Trophoblast cell (in vitro differentiated cells and primary cell): ENCODE measurements around the gene SLC29A4.
"Not testable (repeated sequence)": the region's sequence is repeated elsewhere in the genome, so short reads cannot be mapped to it uniquely, and the experiment has no call there.

Experiments
- DNase-seq, 2 donors: peaks; one replicate each; pipeline ENCODE4 v3.0.0-alpha.2; 2016
- H2AFZ ChIP-seq: 2 replicates; pipeline ENCODE4 v1.6.1; 2013; ENCODE audit warnings: low read length, moderate library complexity, mild to moderate bottlenecking; ENCODE audit not compliant: insufficient read depth, poor library complexity
- H2AK5ac ChIP-seq: 2 replicates; pipeline ENCODE4 v1.6.1; 2013; ENCODE audit warnings: mild to moderate bottlenecking, low read length
- H2BK120ac ChIP-seq: 2 replicates; pipeline ENCODE4 v1.6.1; 2013; ENCODE audit warnings: low read length, mild to moderate bottlenecking, moderate library complexity; ENCODE audit not compliant: insufficient read depth, poor library complexity
- H2BK12ac ChIP-seq: 2 replicates; pipeline ENCODE4 v1.6.1; 2013; ENCODE audit warnings: mild to moderate bottlenecking, low read length, moderate library complexity
- H2BK5ac ChIP-seq: 2 replicates; pipeline ENCODE4 v1.6.1; 2013; ENCODE audit warnings: low read length, low read depth, moderate library complexity, mild to moderate bottlenecking; ENCODE audit not compliant: poor library complexity
- H3K14ac ChIP-seq: 2 replicates; pipeline ENCODE4 v1.6.1; 2013; ENCODE audit warnings: mild to moderate bottlenecking, low read length
- H3K18ac ChIP-seq: 2 replicates; pipeline ENCODE4 v1.6.1; 2013; ENCODE audit warnings: mild to moderate bottlenecking, low read length
- H3K23ac ChIP-seq: 2 replicates; pipeline ENCODE4 v1.6.1; 2013; ENCODE audit warnings: low read length
- H3K27ac ChIP-seq: 2 replicates; pipeline ENCODE4 v1.5.1; 2013; ENCODE audit warnings: low read depth, mild to moderate bottlenecking, inconsistent platforms, low read length, moderate library complexity
- H3K27me3 ChIP-seq: 2 replicates; pipeline ENCODE4 v1.6.1; 2013; ENCODE audit warnings: inconsistent platforms, mild to moderate bottlenecking, low read length, moderate library complexity; ENCODE audit not compliant: insufficient read depth
- H3K36me3 ChIP-seq, 2 experiments: 1 replicate in 1 of 2; 2 replicates in 1 of 2; pipeline ENCODE4 v1.6.1; 2013; ENCODE audit warnings: low read length in 2 of 2, mild to moderate bottlenecking in 2 of 2, moderate library complexity in 1 of 2; ENCODE audit not compliant: insufficient read depth in 2 of 2, control insufficient read depth in 1 of 2
- H3K4ac ChIP-seq: 2 replicates; pipeline ENCODE4 v1.6.1; 2013; ENCODE audit warnings: low read depth, mild to moderate bottlenecking, low read length, moderate library complexity
- H3K4me1 ChIP-seq, 2 experiments: 1 replicate in 1 of 2; 2 replicates in 1 of 2; pipeline ENCODE4 v1.6.1; 2013; ENCODE audit warnings: low read length in 2 of 2, mild to moderate bottlenecking in 2 of 2, moderate library complexity in 1 of 2; ENCODE audit not compliant: insufficient read depth in 2 of 2, control insufficient read depth in 1 of 2
- H3K4me2 ChIP-seq: 2 replicates; pipeline ENCODE4 v1.6.1; 2013; ENCODE audit warnings: inconsistent platforms, mild to moderate bottlenecking, low read length, moderate library complexity
- H3K4me3 ChIP-seq: 2 replicates; pipeline ENCODE4 v1.5.1; 2013; ENCODE audit warnings: mild to moderate bottlenecking, low read depth, low read length, inconsistent platforms
- H3K79me1 ChIP-seq: one replicate; pipeline ENCODE4 v1.6.1; 2013; ENCODE audit warnings: low read length
- H3K79me2 ChIP-seq: 2 replicates; pipeline ENCODE4 v1.6.1; 2013; ENCODE audit warnings: low read length, mild to moderate bottlenecking; ENCODE audit not compliant: control insufficient read depth, insufficient read depth, poor library complexity
- H3K9ac ChIP-seq: 2 replicates; pipeline ENCODE4 v1.6.1; 2013; ENCODE audit warnings: mild to moderate bottlenecking, low read length
- H3K9me3 ChIP-seq: 2 replicates; pipeline ENCODE4 v1.6.1; 2013; ENCODE audit warnings: low read depth, mild to moderate bottlenecking, control low read depth, inconsistent platforms, low read length; ENCODE audit not compliant: insufficient read depth
- H4K12ac ChIP-seq: 2 replicates; pipeline ENCODE4 v1.6.1; 2013; ENCODE audit warnings: low read depth, mild to moderate bottlenecking, low read length, moderate library complexity
- H4K8ac ChIP-seq: 2 replicates; pipeline ENCODE4 v1.6.1; 2013; ENCODE audit warnings: low read depth, mild to moderate bottlenecking, low read length, moderate library complexity
- H4K91ac ChIP-seq: one replicate; pipeline ENCODE4 v1.6.1; 2013; ENCODE audit warnings: low read depth, mild to moderate bottlenecking, low read length, moderate library complexity
- WGBS: extraction: QIAGEN DNeasy Blood & Tissue Kit; methylation state at CpG from one replicate; pipeline ENCODE4 v1.1.7; 2013; ENCODE audit warnings: missing lambda C conversion rate; ENCODE audit not compliant: insufficient read length, insufficient coverage; ENCODE audit errors: extremely low coverage; 5-methylcytosine and 5-hydroxymethylcytosine counted together

SLC29A4 gene

DNA sequence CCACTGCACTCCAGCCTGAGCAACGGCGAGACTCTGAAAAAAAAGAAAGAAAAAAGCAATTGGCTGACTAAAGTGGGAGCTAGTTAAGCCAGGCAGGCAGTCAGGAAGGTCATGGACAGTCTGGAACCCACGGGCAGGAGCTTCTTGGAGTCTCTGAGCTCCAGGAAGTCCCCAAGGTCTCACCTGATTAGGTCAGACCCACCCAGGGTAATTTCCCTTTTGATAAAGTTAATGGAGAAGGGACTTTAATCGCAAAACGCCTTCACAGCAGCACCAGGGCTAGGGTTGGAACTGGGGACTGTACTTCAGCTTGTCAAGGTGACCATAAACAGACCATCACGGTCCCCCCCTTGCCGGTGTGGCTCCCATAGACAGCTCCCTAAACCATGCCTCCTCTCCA is 6.6 kb downstream of the SLC29A4 start:
- no peaks in the 10 kb centered on the region for H3K36me3 ChIP-seq
- no peak overlapping the region for H2BK12ac ChIP-seq
- H3K9ac ChIP-seq: no peak overlapping the region
- no peak overlapping the region for H3K14ac ChIP-seq
- no peak overlapping the region for H3K23ac ChIP-seq
- WGBS: no CpG with 5 or more reads among the region's 7 CpGs
- no peaks in the 10 kb centered on the region for H3K79me1 ChIP-seq
- DNase-seq: no peak
- H2BK120ac ChIP-seq: no peak overlapping the region
- H2BK5ac ChIP-seq: no peak overlapping the region
- no peak overlapping the region for H2AK5ac ChIP-seq
- H3K4me2 ChIP-seq: no peak overlapping the region
- no peaks in the 10 kb centered on the region for H3K79me2 ChIP-seq
- H3K27me3 ChIP-seq: no peaks in the 10 kb centered on the region
- H3K27ac ChIP-seq: no peak overlapping the region
- H4K8ac ChIP-seq: no peak overlapping the region
- no peak overlapping the region for H2AFZ ChIP-seq
- no peaks in the 10 kb centered on the region for H3K4me1 ChIP-seq
- no peak overlapping the region for H3K18ac ChIP-seq
- no peak overlapping the region for H3K4me3 ChIP-seq
- no peak overlapping the region for H4K12ac ChIP-seq
- H4K91ac ChIP-seq: no peak overlapping the region
- H3K4ac ChIP-seq: no peak overlapping the region
- H3K9me3 ChIP-seq: peaks cover under 1% of the 10 kb centered on the region

DNA sequence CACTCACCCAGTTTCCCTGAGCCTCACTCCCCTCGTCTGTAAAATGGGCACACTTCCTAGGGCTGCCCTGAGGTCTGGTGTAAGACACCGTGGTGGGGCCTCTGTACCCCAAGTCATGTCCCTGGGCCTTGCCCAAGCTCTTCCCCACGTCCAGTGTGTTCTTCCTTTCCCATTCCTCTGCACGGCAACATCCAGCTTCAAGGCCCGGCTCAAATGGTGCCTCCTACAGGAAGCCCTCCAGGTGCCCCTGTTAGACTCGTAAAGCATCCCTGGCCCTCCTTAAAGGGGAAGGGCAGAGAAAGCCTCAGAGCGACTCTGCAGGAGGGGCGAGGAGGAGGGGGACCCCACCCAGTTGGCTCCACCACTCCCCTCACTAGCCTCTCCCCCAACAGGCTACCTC is 8.6 kb downstream of the SLC29A4 start:
- Histone ChIP-seq H3K79me2 (no peaks in the 10 kb centered on the region), H2AK5ac (no peak overlapping the region), H3K9ac (no peak overlapping the region), H2BK5ac (no peak overlapping the region), H3K27me3 (peaks cover 3% of the 10 kb centered on the region), H3K4me1 (peaks cover 0 to 3% of the 10 kb centered on the region in 2 experiments), H4K91ac (no peak overlapping the region), H3K23ac (no peak overlapping the region), H3K14ac (no peak overlapping the region), H2BK120ac (no peak overlapping the region), H3K27ac (no peak overlapping the region), H2BK12ac (no peak overlapping the region), H4K8ac (no peak overlapping the region), H3K18ac (no peak overlapping the region), H3K4ac (no peak overlapping the region), H4K12ac (no peak overlapping the region), H3K9me3 (peaks cover 9% of the 10 kb centered on the region), H3K4me2 (no peak overlapping the region), H3K36me3 (peaks cover 0 to 2% of the 10 kb centered on the region in 2 experiments), H3K4me3 (no peak overlapping the region), H2AFZ (no peak overlapping the region), H3K79me1 (no peaks in the 10 kb centered on the region)
- no peak for DNase-seq
- WGBS: no CpG with 5 or more reads among the region's 8 CpGs

DNA sequence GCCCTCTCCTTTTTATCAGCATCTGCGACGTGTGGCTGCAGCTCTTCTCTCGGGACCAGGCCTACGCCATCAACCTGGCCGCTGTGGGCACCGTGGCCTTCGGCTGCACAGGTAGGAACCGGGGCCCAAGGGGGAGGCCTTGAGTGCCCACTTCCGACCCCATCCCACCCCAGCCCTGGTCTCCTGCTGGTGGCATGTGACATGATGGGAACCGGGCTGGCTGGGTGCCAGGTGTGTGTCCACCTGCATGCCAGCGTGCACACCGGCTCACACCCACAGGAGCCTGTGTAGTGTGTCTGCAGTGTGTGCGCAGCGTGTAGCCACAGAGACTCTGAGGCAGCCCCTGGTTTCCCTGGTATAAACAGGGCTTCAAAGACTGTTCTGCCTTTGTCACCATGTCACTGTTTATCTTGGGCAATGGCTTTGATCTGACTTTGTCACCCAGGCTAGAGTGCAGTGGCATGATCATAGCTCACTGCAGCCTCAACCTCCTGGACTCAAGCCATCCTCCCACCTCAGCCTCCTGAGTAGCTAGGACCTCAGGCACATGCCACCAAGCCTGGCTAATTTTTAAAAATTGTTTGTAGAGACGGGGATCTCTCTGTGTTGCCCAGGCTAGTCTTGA is 9.1 kb downstream of the SLC29A4 start:
- not testable (repeated sequence) for H3K4me1 ChIP-seq, H3K4me2 ChIP-seq, H3K36me3 ChIP-seq, H3K23ac ChIP-seq, H3K9ac ChIP-seq, H3K14ac ChIP-seq, H3K4ac ChIP-seq, H3K4me3 ChIP-seq, H2AK5ac ChIP-seq, H4K91ac ChIP-seq, H2AFZ ChIP-seq, H4K8ac ChIP-seq, H3K79me2 ChIP-seq, H2BK12ac ChIP-seq, H2BK5ac ChIP-seq, H3K79me1 ChIP-seq, H2BK120ac ChIP-seq, H3K18ac ChIP-seq, H3K27ac ChIP-seq, H4K12ac ChIP-seq, H3K27me3 ChIP-seq, DNase-seq
- no CpG with 5 or more reads among the region's 15 CpGs for WGBS
- peaks cover 11% of the 10 kb centered on the region for H3K9me3 ChIP-seq

DNA sequence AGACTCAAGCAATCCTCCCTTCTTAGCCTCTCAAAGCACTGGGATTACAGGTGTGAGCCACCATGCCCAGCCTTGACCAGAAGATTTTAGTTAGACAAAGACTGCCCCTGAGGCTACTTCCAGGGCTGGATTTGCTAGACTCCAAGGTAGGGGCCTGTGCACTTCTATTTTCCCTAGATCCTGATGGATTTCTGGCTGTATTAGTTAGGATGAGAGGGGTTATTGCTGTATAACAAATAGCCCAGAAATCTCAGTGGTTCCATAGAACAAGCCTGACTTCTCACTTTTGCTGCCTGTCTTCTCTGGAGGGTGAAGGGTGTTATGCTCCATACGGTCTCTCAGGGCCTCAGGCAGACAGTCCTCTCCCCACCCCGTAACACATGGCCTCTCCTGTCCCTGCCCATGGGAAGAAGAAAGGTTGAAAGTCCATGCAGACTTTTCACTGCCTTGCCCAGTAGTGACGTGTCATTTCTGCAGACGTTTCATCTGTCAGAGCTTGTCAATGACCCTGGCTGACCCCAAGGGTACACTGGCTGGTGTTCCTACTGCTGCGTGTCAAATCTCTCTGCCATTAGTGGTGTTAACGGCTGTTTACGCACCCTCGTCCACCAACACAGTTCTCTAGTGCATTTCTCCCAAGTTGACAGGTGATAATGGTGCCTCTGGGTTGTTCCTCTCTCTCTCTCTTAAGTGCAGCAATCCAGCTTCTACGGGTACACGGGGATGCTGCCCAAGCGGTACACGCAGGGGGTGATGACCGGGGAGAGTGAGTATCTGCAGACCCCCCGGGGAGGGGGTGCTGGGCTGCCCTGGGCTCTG is 11.6 kb downstream of the SLC29A4 start:
- WGBS: no CpG with 5 or more reads among the region's 14 CpGs
- Histone ChIP-seq H3K4me2 (no peak overlapping the region), H2BK5ac (no peak overlapping the region)

More for the DNA sequence above, 11.6 kb downstream of the SLC29A4 start:
- H3K4me3 ChIP-seq: peak overlapping the region; percentile 23
- H3K79me2 ChIP-seq: no peaks in the 10 kb centered on the region
- H2BK120ac ChIP-seq: no peak overlapping the region
- no peak overlapping the region for H3K9ac ChIP-seq
- H4K91ac ChIP-seq: no peak overlapping the region
- peaks cover 0 to 2% of the 10 kb centered on the region in 2 experiments for H3K36me3 ChIP-seq
- no peak overlapping the region for H4K12ac ChIP-seq
- peaks cover 12% of the 10 kb centered on the region for H3K9me3 ChIP-seq
- H2BK12ac ChIP-seq: no peak overlapping the region
- DNase-seq: no peak
- no peaks in the 10 kb centered on the region for H3K79me1 ChIP-seq
- H3K14ac ChIP-seq: no peak overlapping the region
- H4K8ac ChIP-seq: no peak overlapping the region
- no peak overlapping the region for H2AK5ac ChIP-seq
- H3K27ac ChIP-seq: no peak overlapping the region
- no peak overlapping the region for H3K23ac ChIP-seq
- peaks cover 3% of the 10 kb centered on the region for H3K27me3 ChIP-seq
- peaks cover 0 to 7% of the 10 kb centered on the region in 2 experiments for H3K4me1 ChIP-seq
- no peak overlapping the region for H3K4ac ChIP-seq
- no peak overlapping the region for H3K18ac ChIP-seq
- no peak overlapping the region for H2AFZ ChIP-seq
